HepG2 (cell line): ENCODE measurements around the gene CCDC117. TPM values are rescaled to one million over a fixed set of nuclear protein-coding genes. Genes with fewer than 3 reads are reported as not detected.

Experiments used
- ATF7 ChIP-seq, 2 experiments: fragments of 450-650 bp in 1 of 2; sonication (generic) in 1 of 2; formaldehyde crosslinking in 1 of 2; IDR thresholded peaks; 2 replicates each; pipeline versions ENCODE4 v1.4.0 to v1.6.1; 2016 to 2020; ENCODE audit warnings: antibody characterized with exemption in 1 of 2, mild to moderate bottlenecking in 1 of 2, missing genetic modification reagents in 1 of 2
- FOXC1 ChIP-seq: sonication (generic); formaldehyde crosslinking; IDR thresholded peaks from 2 replicates; pipeline ENCODE4 v1.8.0; 2022; ENCODE audit warnings: mild to moderate bottlenecking, missing genetic modification reagents, borderline replicate concordance
- HOXA7 ChIP-seq: sonication (generic); formaldehyde crosslinking; IDR thresholded peaks from 2 replicates; pipeline ENCODE4 v1.8.1; 2022; ENCODE audit warnings: mild to moderate bottlenecking, missing genetic modification reagents, moderate library complexity
- KLF12 ChIP-seq: sonication (generic); formaldehyde crosslinking; IDR thresholded peaks from 2 replicates; pipeline ENCODE4 v1.4.0; 2020; ENCODE audit warnings: missing genetic modification reagents, borderline replicate concordance
- MEIS2 ChIP-seq: sonication (generic); formaldehyde crosslinking; IDR thresholded peaks from 2 replicates; pipeline ENCODE4 v1.9.0; 2021; ENCODE audit warnings: mild to moderate bottlenecking, missing genetic modification reagents
- MTF2 ChIP-seq: sonication (generic); formaldehyde crosslinking; IDR thresholded peaks from 2 replicates; pipeline ENCODE4 v1.5.0; 2020; ENCODE audit warnings: missing genetic modification reagents, borderline replicate concordance
- NFRKB ChIP-seq: fragments of 450-650 bp; IDR thresholded peaks from 2 replicates; pipeline ENCODE4 v1.6.1; 2017
- NPAS2 ChIP-seq: sonication (generic); formaldehyde crosslinking; IDR thresholded peaks from 2 replicates; pipeline ENCODE4 v1.8.0; 2022; ENCODE audit warnings: mild to moderate bottlenecking, missing genetic modification reagents, borderline replicate concordance
- NR2C2 ChIP-seq: sonication (generic); formaldehyde crosslinking; IDR thresholded peaks from 2 replicates; pipeline ENCODE4 v1.4.0; 2020; ENCODE audit warnings: missing genetic modification reagents, mild to moderate bottlenecking, moderate library complexity, borderline replicate concordance
- NR2F2 ChIP-seq: IDR thresholded peaks from 2 replicates; pipeline ENCODE4 v1.6.1; 2012; ENCODE audit warnings: low read depth, inconsistent platforms, borderline replicate concordance
- PRMT3 ChIP-seq: sonication (generic); formaldehyde crosslinking; IDR thresholded peaks from 2 replicates; pipeline ENCODE4 v1.8.1; 2022; ENCODE audit warnings: low read depth, mild to moderate bottlenecking, moderate library complexity, missing genetic modification reagents, borderline replicate concordance
- RFX3 ChIP-seq: IDR thresholded peaks from 2 replicates; pipeline ENCODE4 v1.6.1; 2016; ENCODE audit warnings: missing biosample characterization, missing genetic modification reagents
- RFX5 ChIP-seq: IDR thresholded peaks from 2 replicates; pipeline ENCODE4 v1.6.1; 2011; ENCODE audit warnings: low read depth, low read length, improper control_type of control experiment
- TAF1 ChIP-seq: sonication (generic); formaldehyde crosslinking; IDR thresholded peaks from 2 replicates; pipeline ENCODE4 v1.4.0; 2020; ENCODE audit warnings: missing genetic modification reagents
- ZFP36 ChIP-seq: fragments of 150-350 bp; IDR thresholded peaks from 2 replicates; pipeline ENCODE4 v1.6.1; 2018; ENCODE audit warnings: borderline replicate concordance, low read length, low read depth; ENCODE audit not compliant: partially characterized antibody
- ZNF530 ChIP-seq: sonication (generic); formaldehyde crosslinking; IDR thresholded peaks from 2 replicates; pipeline ENCODE4 v1.5.0; 2020; ENCODE audit warnings: low read depth, mild to moderate bottlenecking, missing genetic modification reagents
- ZNF563 ChIP-seq: sonication (generic); formaldehyde crosslinking; IDR thresholded peaks from 2 replicates; pipeline ENCODE4 v1.8.0; 2022; ENCODE audit warnings: mild to moderate bottlenecking, moderate library complexity, missing genetic modification reagents
- ZNF644 ChIP-seq: IDR thresholded peaks from 2 replicates; pipeline ENCODE4 v1.6.1; 2016; ENCODE audit warnings: low read depth
- ZNF850 ChIP-seq: sonication (generic); formaldehyde crosslinking; conservative IDR thresholded peaks from 2 replicates; pipeline ENCODE4 v1.9.0; 2021; ENCODE audit warnings: mild to moderate bottlenecking, missing genetic modification reagents
- ZNF891 ChIP-seq: sonication (generic); formaldehyde crosslinking; IDR thresholded peaks from 2 replicates; pipeline ENCODE4 v1.5.0; 2020; ENCODE audit warnings: mild to moderate bottlenecking, missing genetic modification reagents
- polyA plus RNA-seq, 8 experiments: library from polyadenylated mRNA; depleted of rRNA in 3 of 8; stranded (reverse) in 7 of 8; unstranded in 1 of 8; fragments of >200 nt; fragmentation: Illumina TruSeq in 4 of 8; extraction: Trizol in 4 of 8; gene quantifications; 2 replicates each; pipeline versions ENCODE4 v1.2.1 to v1.2.3, GENCODE V29; 2011 to 2016; ENCODE audit warnings: low read depth in 4 of 8, missing spikeins in 1 of 8, mixed read lengths in 1 of 8; ENCODE audit not compliant: insufficient read depth in 1 of 8
- total RNA-seq, 5 experiments: library from RNA; depleted of rRNA; stranded (reverse); fragments of >200 nt; fragmentation: Illumina TruSeq; extraction: Trizol; gene quantifications; 2 replicates each; pipeline ENCODE4 v1.2.3, GENCODE V29; 2016; ENCODE audit warnings: low read depth in 1 of 5
- TF ChIP-seq, protein P1 (sequence below): sonication (generic); formaldehyde crosslinking; IDR thresholded peaks from 2 replicates; pipeline ENCODE4 v1.4.0; 2020; ENCODE audit warnings: missing genetic modification reagents
- TF ChIP-seq, protein P2 (sequence below): sonication (generic); formaldehyde crosslinking; IDR thresholded peaks from 2 replicates; pipeline ENCODE4 v1.4.0; 2020; ENCODE audit warnings: mild to moderate bottlenecking, missing genetic modification reagents

The CCDC117 gene
- total and polyA plus RNA-seq, 2 of the 13 experiments (the other 11 are each of a cell fraction or from before 2014, with no cell fraction given), result 12.6 to 34.2 TPM

DNA sequence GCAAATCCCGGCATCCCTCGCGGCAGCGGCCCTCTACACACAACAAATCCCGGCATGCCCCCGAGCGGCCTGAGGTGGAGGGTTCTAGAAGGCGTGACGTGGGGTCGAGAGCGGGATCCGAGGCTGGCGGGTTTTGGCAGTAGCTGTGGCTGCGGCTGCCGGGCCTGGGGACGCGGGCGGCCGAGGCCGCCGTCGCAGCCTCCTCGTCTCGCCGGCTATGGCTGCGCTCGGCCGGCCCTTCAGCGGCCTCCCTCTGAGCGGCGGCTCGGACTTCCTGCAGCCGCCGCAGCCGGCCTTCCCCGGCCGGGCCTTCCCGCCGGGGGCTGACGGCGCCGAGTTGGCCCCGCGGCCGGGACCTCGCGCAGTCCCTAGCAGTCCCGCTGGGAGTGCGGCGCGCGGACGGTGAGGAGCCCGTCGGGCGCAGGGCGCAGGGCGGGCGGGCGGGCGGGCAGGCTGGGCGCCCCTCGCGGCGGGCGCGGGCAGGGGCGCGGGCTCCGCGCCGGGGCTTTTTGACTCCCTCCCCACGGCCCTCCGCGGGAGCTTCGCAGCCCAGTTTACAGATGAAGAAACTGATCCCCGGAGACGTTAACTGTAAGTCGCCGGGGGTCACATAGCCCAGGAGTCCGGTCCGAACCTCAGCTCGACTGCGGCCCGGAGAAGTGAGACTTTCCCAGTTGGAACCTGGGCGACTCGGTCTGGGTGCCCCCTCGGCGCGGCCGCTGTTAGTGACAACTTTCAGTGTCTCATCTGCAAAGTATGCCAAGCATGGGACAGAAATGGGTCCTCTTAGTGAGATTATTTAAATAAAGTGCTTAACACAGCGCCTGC lies at the start of gene CCDC117 (continued):
- TF ChIP-seq ZNF563 (peak; percentile 19; the same call in 1 of the 2 replicates), KLF12 (CRISPR knock-in tag) (no peak; the same call in 1 of the 2 replicates), NPAS2 (CRISPR knock-in tag) (no peak), ATF7 (IDR thresholded peaks at IDR 0.05) (no peak), ATF7 (CRISPR knock-in tag; IDR thresholded peaks at IDR 0.05) (no peak), FOXC1 (CRISPR knock-in tag) (peak; percentile 92), NR2F2 (no peak; the same call in 1 of the 2 replicates), HOXA7 (CRISPR knock-in tag) (no peak), NR2C2 (CRISPR knock-in tag) (peak; percentile 90), MTF2 (no peak), TAF1 (CRISPR knock-in tag) (peak; percentile 49; the same call in 1 of the 2 replicates), ZFP36 (no peak), ZNF644 (CRISPR knock-in tag) (no peak), PRMT3 (CRISPR knock-in tag) (no peak), ZNF891 (CRISPR knock-in tag) (no peak), ZNF850 (CRISPR knock-in tag) (no peak), RFX5 (no peak), NFRKB (no peak), ZNF530 (no peak), MEIS2 (CRISPR knock-in tag) (peak; percentile 32; the same call in 1 of the 2 replicates), RFX3 (CRISPR knock-in tag) (no peak)
- TF ChIP-seq, protein P1, sequence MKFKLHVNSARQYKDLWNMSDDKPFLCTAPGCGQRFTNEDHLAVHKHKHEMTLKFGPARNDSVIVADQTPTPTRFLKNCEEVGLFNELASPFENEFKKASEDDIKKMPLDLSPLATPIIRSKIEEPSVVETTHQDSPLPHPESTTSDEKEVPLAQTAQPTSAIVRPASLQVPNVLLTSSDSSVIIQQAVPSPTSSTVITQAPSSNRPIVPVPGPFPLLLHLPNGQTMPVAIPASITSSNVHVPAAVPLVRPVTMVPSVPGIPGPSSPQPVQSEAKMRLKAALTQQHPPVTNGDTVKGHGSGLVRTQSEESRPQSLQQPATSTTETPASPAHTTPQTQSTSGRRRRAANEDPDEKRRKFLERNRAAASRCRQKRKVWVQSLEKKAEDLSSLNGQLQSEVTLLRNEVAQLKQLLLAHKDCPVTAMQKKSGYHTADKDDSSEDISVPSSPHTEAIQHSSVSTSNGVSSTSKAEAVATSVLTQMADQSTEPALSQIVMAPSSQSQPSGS (CRISPR knock-in tag), result peak; percentile 66; the same call in 1 of the 2 replicates
- TF ChIP-seq, protein P2, sequence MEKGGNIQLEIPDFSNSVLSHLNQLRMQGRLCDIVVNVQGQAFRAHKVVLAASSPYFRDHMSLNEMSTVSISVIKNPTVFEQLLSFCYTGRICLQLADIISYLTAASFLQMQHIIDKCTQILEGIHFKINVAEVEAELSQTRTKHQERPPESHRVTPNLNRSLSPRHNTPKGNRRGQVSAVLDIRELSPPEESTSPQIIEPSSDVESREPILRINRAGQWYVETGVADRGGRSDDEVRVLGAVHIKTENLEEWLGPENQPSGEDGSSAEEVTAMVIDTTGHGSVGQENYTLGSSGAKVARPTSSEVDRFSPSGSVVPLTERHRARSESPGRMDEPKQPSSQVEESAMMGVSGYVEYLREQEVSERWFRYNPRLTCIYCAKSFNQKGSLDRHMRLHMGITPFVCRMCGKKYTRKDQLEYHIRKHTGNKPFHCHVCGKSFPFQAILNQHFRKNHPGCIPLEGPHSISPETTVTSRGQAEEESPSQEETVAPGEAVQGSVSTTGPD, result no peak
